Skeletal muscle satellite cell (primary cell): ENCODE results near the gene GNAZ.

Source experiments
- H3K27me3 ChIP-seq: 2 replicates; pipeline ENCODE4 v1.7.0; 2013; ENCODE audit warnings: low read length; ENCODE audit not compliant: control insufficient read depth, insufficient read depth
- H3K36me3 ChIP-seq: 2 replicates; pipeline ENCODE4 v1.7.0; 2013; ENCODE audit warnings: mild to moderate bottlenecking, control low read depth, low read length; ENCODE audit not compliant: insufficient read depth
- H3K4me1 ChIP-seq: 2 replicates; pipeline ENCODE4 v1.7.0; 2013; ENCODE audit warnings: low read length; ENCODE audit not compliant: control insufficient read depth, insufficient read depth
- H3K4me2 ChIP-seq: 2 replicates; pipeline ENCODE4 v1.7.0; 2013; ENCODE audit warnings: mild to moderate bottlenecking, low read length
- H3K4me3 ChIP-seq: 2 replicates; pipeline ENCODE4 v1.7.0; 2013; ENCODE audit warnings: low read length
- H3K9ac ChIP-seq: 2 replicates; pipeline ENCODE4 v1.7.0; 2013; ENCODE audit warnings: mild to moderate bottlenecking, low read depth, low read length, moderate library complexity
- H3K9me3 ChIP-seq: replicated peaks from 2 replicates; pipeline ENCODE4 v1.7.0; 2013; ENCODE audit warnings: mild to moderate bottlenecking, control low read depth, low read length

GNAZ gene

GRCh38 chr22:23059284-23059948, 10.9 kb upstream of the GNAZ start:
- H3K4me3 ChIP-seq: no peak overlapping the region
- H3K9ac ChIP-seq: no peak overlapping the region
- no peaks in the 10 kb centered on the region for H3K4me1 ChIP-seq
- no peaks in the 10 kb centered on the region for H3K36me3 ChIP-seq
- H3K4me2 ChIP-seq: no peak overlapping the region
- H3K9me3 ChIP-seq: no peaks in the 10 kb centered on the region
- H3K27me3 ChIP-seq: peaks cover 3% of the 10 kb centered on the region

GRCh38 chr22:23060612-23061400, 9.5 kb upstream of the GNAZ start:
- H3K4me3 ChIP-seq: no peak overlapping the region
- H3K4me2 ChIP-seq: no peak overlapping the region
- no peaks in the 10 kb centered on the region for H3K36me3 ChIP-seq
- H3K9ac ChIP-seq: no peak overlapping the region
- H3K27me3 ChIP-seq: peaks cover 8% of the 10 kb centered on the region
- no peaks in the 10 kb centered on the region for H3K9me3 ChIP-seq
- no peaks in the 10 kb centered on the region for H3K4me1 ChIP-seq

DNA sequence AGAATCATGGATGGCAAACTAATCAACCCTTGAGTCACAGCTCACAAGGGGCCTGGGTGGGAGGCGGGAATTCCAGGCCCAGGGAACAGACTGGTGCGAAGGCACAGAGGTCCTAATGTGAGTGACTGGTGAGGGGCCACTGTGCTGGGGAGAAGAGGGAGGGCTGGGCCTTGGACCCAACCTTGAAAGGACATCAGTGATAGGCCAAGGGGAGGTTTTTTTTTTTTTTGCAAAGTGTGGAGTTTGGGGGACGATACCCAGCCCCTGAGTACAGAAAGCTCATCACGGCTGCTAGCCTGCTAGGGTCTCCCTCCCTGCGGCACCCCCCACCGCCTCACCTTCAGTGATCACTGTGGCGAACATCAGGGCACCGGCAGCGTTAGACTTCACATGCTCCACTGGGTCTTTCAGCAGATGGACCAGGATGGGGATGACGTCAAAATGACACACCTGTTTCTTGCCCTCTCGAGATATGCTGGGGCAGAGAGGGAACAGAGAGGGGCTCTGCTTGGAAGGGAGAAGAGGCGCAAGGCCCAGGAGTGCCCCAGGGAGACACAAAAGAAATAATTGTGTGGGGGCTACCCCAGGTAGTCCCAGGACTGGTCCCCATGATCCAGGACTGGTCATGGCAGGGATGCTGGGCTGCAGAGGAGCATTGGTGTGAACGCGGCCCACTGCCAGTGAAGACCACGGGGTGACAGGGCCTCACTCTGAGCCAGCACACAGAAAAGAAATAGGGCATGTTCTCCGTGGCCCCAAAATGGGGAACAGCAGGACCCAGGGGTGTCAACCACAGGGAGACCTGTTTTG, 8.6 kb upstream of the GNAZ start:
- Histone ChIP-seq H3K4me1 (no peaks in the 10 kb centered on the region), H3K9ac (no peak overlapping the region), H3K27me3 (peaks cover 5% of the 10 kb centered on the region), H3K36me3 (no peaks in the 10 kb centered on the region), H3K4me3 (no peak overlapping the region), H3K9me3 (no peaks in the 10 kb centered on the region), H3K4me2 (no peak overlapping the region)

- no peak overlapping the region for H3K9ac ChIP-seq
- H3K27me3 ChIP-seq: peaks cover 5% of the 10 kb centered on the region
- H3K4me1 ChIP-seq: peaks cover 3% of the 10 kb centered on the region
- H3K4me3 ChIP-seq: no peak overlapping the region
- no peaks in the 10 kb centered on the region for H3K36me3 ChIP-seq
- no peaks in the 10 kb centered on the region for H3K9me3 ChIP-seq
- H3K4me2 ChIP-seq: no peak overlapping the region
Measured at GRCh38 chr22:23062616-23063538, 7.4 kb upstream of the GNAZ start.

GRCh38 chr22:23063539-23064380, 6.6 kb upstream of the GNAZ start:
- no peak overlapping the region for H3K4me2 ChIP-seq
- H3K4me3 ChIP-seq: no peak overlapping the region
- H3K9me3 ChIP-seq: no peaks in the 10 kb centered on the region
- peaks cover 3% of the 10 kb centered on the region for H3K4me1 ChIP-seq
- H3K36me3 ChIP-seq: no peaks in the 10 kb centered on the region
- H3K9ac ChIP-seq: no peak overlapping the region
- peaks cover 5% of the 10 kb centered on the region for H3K27me3 ChIP-seq

DNA sequence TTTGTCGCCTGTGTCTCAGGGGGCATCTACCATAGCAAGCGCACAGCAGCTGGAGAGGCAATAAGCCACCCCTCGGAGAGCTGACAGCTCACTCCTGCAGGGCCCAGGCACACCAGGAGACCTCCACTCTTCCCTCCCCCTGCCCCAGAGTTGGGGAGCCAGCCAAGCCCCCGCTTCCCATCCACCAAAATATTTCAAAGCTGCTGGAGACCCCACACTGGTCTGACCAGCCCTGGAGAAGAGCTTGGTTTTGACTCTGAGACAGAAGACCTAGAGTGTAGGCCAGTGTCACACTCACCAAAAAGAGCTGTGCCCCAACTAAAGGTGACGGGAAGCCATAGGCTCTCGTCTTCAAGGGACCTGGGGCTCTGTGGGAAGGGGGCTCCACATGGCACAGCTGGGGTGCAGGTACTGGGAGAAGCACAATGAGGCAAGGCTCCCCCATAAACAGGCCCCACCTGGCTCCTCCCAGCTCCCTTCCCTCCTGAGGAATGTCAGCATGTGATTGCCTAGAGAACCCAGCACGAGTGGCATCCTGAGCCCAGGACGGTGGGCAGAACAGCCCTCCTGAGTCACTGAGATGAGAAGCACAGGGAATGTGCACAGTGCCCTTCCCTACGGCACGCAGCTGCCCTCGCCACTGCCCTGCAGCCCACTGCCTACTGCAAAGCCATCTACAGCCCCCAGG, 5.8 kb upstream of the GNAZ start:
- Histone ChIP-seq H3K36me3 (no peaks in the 10 kb centered on the region), H3K4me2 (no peak overlapping the region)

GRCh38 chr22:23065069-23065451, 5.3 kb upstream of the GNAZ start:
- Histone ChIP-seq H3K27me3 (peaks cover 5% of the 10 kb centered on the region), H3K4me1 (peaks cover 9% of the 10 kb centered on the region), H3K9ac (no peak overlapping the region), H3K4me3 (no peak overlapping the region), H3K36me3 (no peaks in the 10 kb centered on the region), H3K4me2 (no peak overlapping the region), H3K9me3 (no peaks in the 10 kb centered on the region)

More for the DNA sequence above, 5.8 kb upstream of the GNAZ start:
- Histone ChIP-seq H3K4me3 (no peak overlapping the region), H3K27me3 (peaks cover 5% of the 10 kb centered on the region), H3K9ac (no peak overlapping the region), H3K4me1 (peaks cover 5% of the 10 kb centered on the region), H3K9me3 (no peaks in the 10 kb centered on the region)

- Histone ChIP-seq H3K27me3 (peaks cover 5% of the 10 kb centered on the region), H3K9me3 (no peaks in the 10 kb centered on the region), H3K9ac (no peak overlapping the region), H3K36me3 (no peaks in the 10 kb centered on the region), H3K4me3 (no peak overlapping the region), H3K4me2 (no peak overlapping the region), H3K4me1 (peaks cover 9% of the 10 kb centered on the region)
Measured at GRCh38 chr22:23065495-23066122, 4.7 kb upstream of the GNAZ start.

DNA sequence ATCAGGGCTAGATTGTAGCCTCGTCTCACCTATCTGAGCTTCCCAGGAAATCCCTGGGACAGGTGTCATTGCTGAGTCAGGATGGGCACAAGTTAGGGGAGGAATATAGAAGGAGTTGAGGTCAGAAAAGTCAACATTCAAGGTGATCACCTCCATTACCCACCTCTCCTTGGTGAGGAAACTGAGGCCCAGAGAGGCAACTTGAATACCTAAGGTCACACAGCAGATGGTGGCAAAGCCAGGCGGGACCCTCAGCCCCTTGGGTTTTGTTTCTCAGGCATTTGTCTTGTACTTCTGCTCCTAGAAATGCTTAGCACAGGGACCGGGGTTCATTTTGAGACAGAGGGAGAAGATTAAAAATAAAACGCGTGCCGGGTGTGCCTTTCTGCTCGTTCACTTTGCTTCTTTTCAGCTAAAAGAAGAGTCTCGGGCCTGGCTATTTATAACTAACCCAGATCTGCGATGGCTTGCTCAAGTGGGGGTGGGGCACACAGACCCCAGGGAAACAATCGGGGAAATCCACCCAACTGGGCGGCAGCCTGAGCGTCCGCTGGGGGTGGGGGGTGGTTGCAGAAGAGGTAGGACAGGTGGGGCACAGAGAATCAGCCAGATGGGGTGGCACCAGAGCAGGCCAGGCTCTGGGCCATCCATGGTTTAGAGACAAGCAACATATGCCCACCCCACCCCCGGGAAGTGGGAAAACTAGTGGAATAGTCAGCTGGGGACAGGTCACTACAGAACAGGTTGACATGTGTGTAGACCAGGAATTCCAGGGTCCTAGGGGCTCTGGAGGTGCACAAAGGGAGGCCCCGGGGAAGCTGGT, 3.9 kb upstream of the GNAZ start:
- H3K4me3 ChIP-seq: no peak overlapping the region
- H3K9ac ChIP-seq: no peak overlapping the region
- peaks cover 9% of the 10 kb centered on the region for H3K27me3 ChIP-seq
- no peak overlapping the region for H3K4me2 ChIP-seq
- peaks cover 9% of the 10 kb centered on the region for H3K4me1 ChIP-seq
- no peaks in the 10 kb centered on the region for H3K9me3 ChIP-seq
- H3K36me3 ChIP-seq: no peaks in the 10 kb centered on the region
